Neural crest cell (in vitro differentiated cells): ENCODE data around the gene CRACDL. TPM values are rescaled to one million over a fixed set of nuclear protein-coding genes. Genes with fewer than 3 reads are reported as not detected.

Experiments used
- DNase-seq: peaks from one replicate; pipeline ENCODE4 v3.0.0; 2021; ENCODE audit warnings: low read depth, mixed read lengths, low spot score
- H3K27ac Mint-ChIP-seq: one replicate; pipeline ENCODE4 v1.8.0; 2021; ENCODE audit warnings: mild to moderate bottlenecking, mixed read lengths; ENCODE audit not compliant: unreplicated experiment
- H3K27me3 Mint-ChIP-seq: 2 replicates; pipeline ENCODE4 v1.8.0; 2021; ENCODE audit warnings: low read depth, mild to moderate bottlenecking, mixed read lengths
- H3K36me3 Mint-ChIP-seq: 2 replicates; pipeline ENCODE4 v1.8.0; 2021; ENCODE audit warnings: low read depth, mild to moderate bottlenecking, mixed read lengths
- H3K4me1 Mint-ChIP-seq: 2 replicates; pipeline ENCODE4 v1.8.0; 2021; ENCODE audit warnings: mixed read lengths
- H3K4me3 Mint-ChIP-seq: one replicate; pipeline ENCODE4 v1.8.0; 2021; ENCODE audit warnings: mild to moderate bottlenecking, mixed read lengths
- H3K9me3 Mint-ChIP-seq: 2 replicates; pipeline ENCODE4 v1.8.0; 2021; ENCODE audit warnings: mixed read lengths
- CTCF ChIP-seq: fragments of 200-600 bp; sonication (generic); conservative IDR thresholded peaks from 2 replicates; pipeline ENCODE4 v1.5.0; 2021; ENCODE audit warnings: antibody characterized with exemption, mild to moderate bottlenecking
- total RNA-seq: library from RNA; stranded (reverse); gene quantifications from 2 replicates; pipeline ENCODE4 v1.2.1, GENCODE V29; 2021

Gene CRACDL
- total RNA-seq, 1 donor from 2014 or later: 0.37 TPM

GRCh38 chr2:98931596-98931995 is 4.4 kb downstream of the CRACDL start:
- Mint-ChIP-seq H3K36me3 (no peaks in the 10 kb centered on the region), H3K27ac (no peak overlapping the region), H3K27me3 (peaks cover 49% of the 10 kb centered on the region), H3K4me3 (no peak overlapping the region), H3K9me3 (no peaks in the 10 kb centered on the region), H3K4me1 (no peaks in the 10 kb centered on the region)
- no peak for TF ChIP-seq CTCF
- no peak for DNase-seq

- no peaks in the 10 kb centered on the region for H3K4me1 Mint-ChIP-seq
- H3K9me3 Mint-ChIP-seq: no peaks in the 10 kb centered on the region
- peaks cover 40% of the 10 kb centered on the region for H3K27me3 Mint-ChIP-seq
- no peak for DNase-seq
- no peak for TF ChIP-seq CTCF
- H3K4me3 Mint-ChIP-seq: no peak overlapping the region
- H3K36me3 Mint-ChIP-seq: no peaks in the 10 kb centered on the region
- H3K27ac Mint-ChIP-seq: no peak overlapping the region
These were observed 6.1 kb downstream of the CRACDL start for GRCh38 chr2:98929920-98930319.

GRCh38 chr2:98928242-98928641 is 7.8 kb downstream of the CRACDL start:
- H3K4me3 Mint-ChIP-seq: no peak overlapping the region
- H3K27me3 Mint-ChIP-seq: peaks cover 23% of the 10 kb centered on the region
- H3K9me3 Mint-ChIP-seq: no peaks in the 10 kb centered on the region
- no peaks in the 10 kb centered on the region for H3K4me1 Mint-ChIP-seq
- no peak for TF ChIP-seq CTCF
- H3K36me3 Mint-ChIP-seq: no peaks in the 10 kb centered on the region
- no peak for DNase-seq
- no peak overlapping the region for H3K27ac Mint-ChIP-seq

- Mint-ChIP-seq H3K27me3 (peaks cover 13% of the 10 kb centered on the region), H3K9me3 (no peaks in the 10 kb centered on the region), H3K4me3 (no peak overlapping the region), H3K27ac (no peak overlapping the region), H3K36me3 (no peaks in the 10 kb centered on the region), H3K4me1 (no peaks in the 10 kb centered on the region)
- TF ChIP-seq CTCF: no peak
- DNase-seq: no peak
These were observed 9.0 kb downstream of the CRACDL start for GRCh38 chr2:98927027-98927426.

- no peaks in the 10 kb centered on the region for H3K9me3 Mint-ChIP-seq
These were observed 9.4 kb downstream of the CRACDL start for GRCh38 chr2:98926601-98927000.

More at GRCh38 chr2:98926601-98927000, 9.4 kb downstream of the CRACDL start:
- no peak overlapping the region for H3K4me3 Mint-ChIP-seq
- no peak overlapping the region for H3K27ac Mint-ChIP-seq
- no peak for TF ChIP-seq CTCF
- H3K27me3 Mint-ChIP-seq: peaks cover 9% of the 10 kb centered on the region
- DNase-seq: no peak
- no peaks in the 10 kb centered on the region for H3K4me1 Mint-ChIP-seq
- H3K36me3 Mint-ChIP-seq: no peaks in the 10 kb centered on the region
